Measurements from ENCODE around the gene MAGEC2.

Gene MAGEC2

GRCh38 chrX:142204522-142205433, at the start of gene MAGEC2:
TSS of gene MAGEC2 (minus strand) at chrX:142205290. CDS start at chrX:142203987, 1,303 bp downstream.
- no peak for DNase-seq

GRCh38 chrX:142251680-142252079, 46.6 kb upstream of the MAGEC2 start:
- no peak for DNase-seq

GRCh38 chrX:142251202-142251601, 46.1 kb upstream of the MAGEC2 start:
- no peak for DNase-seq

GRCh38 chrX:142250502-142250901, 45.4 kb upstream of the MAGEC2 start:
- DNase-seq: no peak

- DNase-seq: no peak
These were observed 44.6 kb upstream of the MAGEC2 start for GRCh38 chrX:142249721-142250120.

GRCh38 chrX:142244568-142244967, 39.5 kb upstream of the MAGEC2 start:
- DNase-seq: no peak

- DNase-seq: no peak
These were observed 33.4 kb upstream of the MAGEC2 start for GRCh38 chrX:142238536-142238935.

GRCh38 chrX:142233400-142233799, 28.3 kb upstream of the MAGEC2 start:
- DNase-seq: no peak

- DNase-seq: no peak
These were observed 9.0 kb upstream of the MAGEC2 start for GRCh38 chrX:142214081-142214480.

GRCh38 chrX:142201113-142201512, 4.0 kb downstream of the MAGEC2 start:
- DNase-seq: no peak

GRCh38 chrX:142186103-142186502, 19.0 kb downstream of the MAGEC2 start:
- no peak for DNase-seq

- DNase-seq: no peak
These were observed 20.1 kb downstream of the MAGEC2 start for GRCh38 chrX:142184756-142185602.

GRCh38 chrX:142156567-142156966, 48.5 kb downstream of the MAGEC2 start:
- DNase-seq: no peak

Data from 8988T (cell line).